ENCODE data around the gene TUBB2A.

- no peak for TF ChIP-seq POLR2A (IDR thresholded peaks at IDR 0.05; ENCODE audit: low read depth, low read length)
- TF ChIP-seq TCF7 (IDR thresholded peaks at IDR 0.05; ENCODE audit: borderline replicate concordance): no peak
Observed at GRCh38 chr6:3164388-3164787, 7.0 kb upstream of the TUBB2A start.

Measured in GM12878 (cell line).